K562 (cell line): ENCODE results near the gene TRAP1. TPM values are rescaled to one million over a fixed set of nuclear protein-coding genes. Genes with fewer than 3 reads are reported as not detected.

ENCODE experiments used
- ATAC-seq: fragments of 200-7000 bp; cut with Tn5 transposase; 3 replicates; pipeline ENCODE4 v1.9.1; 2020; ENCODE audit warnings: moderate library complexity
- BruUV-seq: library from RNA; stranded (reverse); fragments of 400-500 nt; replicated peaks from 2 replicates; lab custom pipeline; 2021; lab: Mats Ljungman, UMichigan
- CTCF ChIA-PET: fragments of 300-600 bp; formaldehyde crosslinking; extraction: SDS; loops from one replicate; lab custom pipeline; 2021; ENCODE audit warnings: low intra/inter-chr PET ratio; lab: Yijun Ruan, JAX
- POLR2A ChIA-PET: fragments of 300-600, 350-650 bp; sonication (Branson Sonifier 250); formaldehyde crosslinking; extraction: SDS; loops from one replicate; lab custom pipeline; 2021; ENCODE audit warnings: antibody characterized with exemption, inconsistent platforms; lab: Yijun Ruan, JAX
- DNase-seq, 4 experiments: peaks; one replicate each; pipeline versions ENCODE4 v3.0.0 to v3.0.0-alpha.2; 2011 to 2018; ENCODE audit warnings: low spot score in 3 of 4, mixed read lengths in 3 of 4; ENCODE audit errors: extremely low read depth in 1 of 4
- FAIRE-seq: peaks from 2 replicates; lab custom pipeline; 2011; peaks lifted over from hg19 to GRCh38; lab: Jason Lieb, UNC
- H2AFZ ChIP-seq: 2 replicates; pipeline ENCODE4 v1.6.0; 2011; ENCODE audit warnings: low read depth, low read length, control low read depth, inconsistent platforms
- H3K27ac ChIP-seq: fragments of 200-600 bp; 3 replicates; pipeline ENCODE4 v1.8.0; 2011; ENCODE audit warnings: low read depth, mild to moderate bottlenecking, control low read depth, inconsistent platforms, low read length, moderate library complexity, mixed read lengths; ENCODE audit errors: extremely low read depth
- H3K27me3 ChIP-seq, 2 experiments: fragments of 300-600 bp in 1 of 2; 2 replicates in 1 of 2; 3 replicates in 1 of 2; pipeline versions ENCODE4 v1.6.0 to v1.8.0; 2011; ENCODE audit warnings: inconsistent platforms in 2 of 2, low read length in 2 of 2, mild to moderate bottlenecking in 1 of 2, mixed read lengths in 1 of 2, moderate library complexity in 1 of 2; ENCODE audit not compliant: control insufficient read depth in 2 of 2, insufficient read depth in 2 of 2
- H3K36me3 ChIP-seq: fragments of 300-600 bp; 3 replicates; pipeline ENCODE4 v1.8.0; 2011; ENCODE audit warnings: mild to moderate bottlenecking, low read length, inconsistent platforms; ENCODE audit not compliant: control insufficient read depth, insufficient read depth
- H3K4me1 ChIP-seq, 2 experiments: fragments of 200-600 bp in 1 of 2; replicated peaks in 1 of 2; 2 replicates in 1 of 2; 3 replicates in 1 of 2; pipeline versions ENCODE4 v1.5.1 to v1.8.0; 2011; ENCODE audit warnings: inconsistent platforms in 2 of 2, low read length in 2 of 2, mild to moderate bottlenecking in 1 of 2, mixed read lengths in 1 of 2, moderate library complexity in 1 of 2; ENCODE audit not compliant: control insufficient read depth in 2 of 2, insufficient read depth in 2 of 2
- H3K4me2 ChIP-seq: 2 replicates; pipeline ENCODE4 v1.6.1; 2011; ENCODE audit warnings: low read length, control low read depth, inconsistent platforms, mixed read lengths; ENCODE audit not compliant: insufficient read depth
- H3K4me3 ChIP-seq: fragments of 200-600 bp; sonication (generic), shearing (Covaris generic); 2 replicates; pipeline ENCODE4 v1.5.1; 2016; ENCODE audit warnings: control low read depth, inconsistent platforms
- H3K79me2 ChIP-seq: fragments of 200-600 bp; 3 replicates; pipeline ENCODE4 v1.8.0; 2011; ENCODE audit warnings: low read length, inconsistent platforms; ENCODE audit not compliant: control insufficient read depth, insufficient read depth
- H3K9ac ChIP-seq, 2 experiments: 2 replicates each; pipeline versions ENCODE4 v1.6.0 to v1.6.1; 2011; ENCODE audit warnings: low read depth in 2 of 2, low read length in 2 of 2, control low read depth in 1 of 2, inconsistent platforms in 1 of 2, mild to moderate bottlenecking in 1 of 2, mixed read lengths in 1 of 2; ENCODE audit not compliant: insufficient read depth in 1 of 2
- H3K9me1 ChIP-seq: one replicate; pipeline ENCODE4 v1.6.0; 2011; ENCODE audit warnings: inconsistent platforms, mild to moderate bottlenecking, low read length, moderate library complexity; ENCODE audit not compliant: control insufficient read depth, insufficient read depth
- H3K9me3 ChIP-seq: replicated peaks from 2 replicates; pipeline ENCODE4 v1.5.1; 2011; ENCODE audit warnings: low read depth, low read length, inconsistent platforms; ENCODE audit not compliant: control insufficient read depth, insufficient read depth
- H4K20me1 ChIP-seq: replicated peaks from 2 replicates; pipeline ENCODE4 v1.6.1; 2011; ENCODE audit warnings: low read length, inconsistent platforms, mixed read lengths; ENCODE audit not compliant: control insufficient read depth, insufficient read depth
- CBX5 ChIP-seq: IDR thresholded peaks from 2 replicates; pipeline ENCODE4 v1.6.1; 2014; ENCODE audit warnings: low read depth, borderline replicate concordance
- CREB1 ChIP-seq, 2 experiments: sonication (generic) in 1 of 2; formaldehyde crosslinking in 1 of 2; IDR thresholded peaks; 2 replicates each; pipeline versions ENCODE4 v1.6.1 to v1.8.0; 2012 to 2022; ENCODE audit warnings: inconsistent platforms in 1 of 2, mild to moderate bottlenecking in 1 of 2, missing genetic modification reagents in 1 of 2, moderate library complexity in 1 of 2
- DMBX1 ChIP-seq: fragments of 250-450 bp; sonication (Bioruptor Pico); IDR thresholded peaks from 2 replicates; pipeline ENCODE4 v1.8.0; 2022; ENCODE audit warnings: inconsistent platforms, mild to moderate bottlenecking, moderate library complexity, borderline replicate concordance
- FOXA1 ChIP-seq: fragments of 450-650 bp; IDR thresholded peaks from 2 replicates; pipeline ENCODE4 v1.6.1; 2016; ENCODE audit warnings: mild to moderate bottlenecking, borderline replicate concordance
- FOXP1 ChIP-seq: sonication (generic); formaldehyde crosslinking; IDR thresholded peaks from 2 replicates; pipeline ENCODE4 v1.8.0; 2022; ENCODE audit warnings: mild to moderate bottlenecking, missing genetic modification reagents
- HLTF ChIP-seq: fragments of 450-650 bp; IDR thresholded peaks from 2 replicates; pipeline ENCODE4 v1.6.1; 2016
- HNRNPK ChIP-seq: fragments of 200-400 bp; formaldehyde crosslinking; IDR thresholded peaks from one replicate; pipeline ENCODE4 v1.6.1; 2018; ENCODE audit warnings: mild to moderate bottlenecking, low read depth, low read length; ENCODE audit not compliant: poor library complexity, severe bottlenecking
- ZFX ChIP-seq: sonication (generic); formaldehyde crosslinking; IDR thresholded peaks from 2 replicates; pipeline ENCODE4 v1.8.0; 2022; ENCODE audit warnings: mild to moderate bottlenecking, missing genetic modification reagents, moderate library complexity
- WGBS: fragments of 100-300 bp; shearing (Covaris generic); methylation state at CpG from one replicate; pipeline ENCODE4 v1.1.6; 2016; ENCODE audit warnings: low coverage, mixed read lengths; ENCODE audit not compliant: insufficient coverage; ENCODE audit errors: missing lambda C conversion rate; 5-methylcytosine and 5-hydroxymethylcytosine counted together
- in situ Hi-C: fragments of 300-500 bp; cut with MboI; formaldehyde crosslinking; loops from 4 replicates; pipeline ENCODE4 v1.15.0; 2018; ENCODE audit warnings: inconsistent platforms, mixed read lengths
- intact Hi-C: fragments of 100-400 bp; cut with micrococcal nuclease; formaldehyde crosslinking; loops from 2 replicates; pipeline ENCODE4 v1.14.2; 2022
- polyA plus RNA-seq, 8 experiments: library from polyadenylated mRNA; depleted of rRNA in 4 of 8; stranded (reverse) in 5 of 8; unstranded in 3 of 8; fragments of >200 nt; fragmentation: Nextera tagmentation in 2 of 8; fragmentation: Illumina TruSeq in 1 of 8; extraction: Ambion mirVana in 2 of 8; extraction: Trizol in 1 of 8; gene quantifications; 2 replicates each; pipeline versions ENCODE4 v1.2.1 to v1.2.3, GENCODE V29; 2011 to 2014; ENCODE audit warnings: inconsistent platforms in 1 of 8, missing spikeins in 1 of 8
- total RNA-seq, 7 experiments: library from RNA; depleted of rRNA in 6 of 7; stranded (reverse); fragments of >200 nt in 6 of 7; fragmentation: Illumina TruSeq in 2 of 7; extraction: Trizol in 2 of 7; gene quantifications; 2 replicates each; pipeline versions ENCODE4 v1.2.1 to v1.2.3, GENCODE V29; 2011 to 2021; ENCODE audit warnings: low replicate concordance in 1 of 7
- TF ChIP-seq, protein P1 (sequence below): fragments of 250-450 bp; sonication (Bioruptor Pico); IDR thresholded peaks from 2 replicates; pipeline ENCODE4 v1.8.0; 2021; ENCODE audit warnings: moderate library complexity, mild to moderate bottlenecking, inconsistent platforms
- TF ChIP-seq, protein P2 (sequence below): fragments of 250-450 bp; sonication (Bioruptor Pico); IDR thresholded peaks from 2 replicates; pipeline ENCODE4 v1.5.0; 2020; ENCODE audit warnings: mild to moderate bottlenecking

TRAP1 gene
- total and polyA plus RNA-seq, 9 of the 15 experiments (the other 6 are each of a cell fraction or from before 2014, with no cell fraction given) = 19.1 to 436 (median 301) TPM

DNA sequence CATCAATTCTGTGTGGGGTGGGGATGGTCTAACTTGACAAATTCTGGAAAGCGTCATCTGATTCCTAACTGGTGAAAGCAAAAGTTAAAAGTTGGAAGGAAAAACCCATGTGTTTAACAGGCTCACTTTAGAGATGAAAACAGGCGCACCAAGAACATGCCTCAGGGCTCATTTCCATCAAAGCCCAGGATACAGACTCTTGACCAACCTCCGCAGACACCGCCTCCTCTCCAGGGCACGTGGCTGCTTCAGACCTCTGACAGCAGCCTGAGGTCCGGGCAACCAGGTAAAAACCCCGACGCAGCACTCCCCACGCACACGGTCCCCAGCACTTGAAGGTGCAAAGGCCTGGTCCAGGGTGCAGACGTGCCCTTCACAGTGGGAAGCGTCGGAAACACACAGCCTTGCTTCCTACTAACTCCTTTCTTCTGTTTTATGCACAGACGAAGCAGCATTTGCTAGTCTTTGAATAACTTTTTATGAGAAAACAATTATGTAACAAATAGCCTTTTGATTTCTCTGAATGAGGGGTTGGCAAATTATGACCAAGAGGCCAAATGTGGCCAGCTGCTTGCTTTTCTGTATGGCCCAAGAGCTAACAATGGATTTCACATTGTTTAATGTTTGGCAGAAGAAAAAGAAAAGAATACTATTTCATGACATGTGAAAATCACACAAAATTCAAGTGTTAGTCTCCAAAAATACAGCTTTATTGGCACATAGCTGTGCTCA is 44.2 kb upstream of the TRAP1 start:
- H3K79me2 ChIP-seq = no peaks in the 10 kb centered on the region
- CTCF ChIA-PET = no interaction called here
- no peak overlapping the region for H3K4me2 ChIP-seq
- no peak for DNase-seq
- intact Hi-C loops = no loop called here
- H3K9me3 ChIP-seq = no peaks in the 10 kb centered on the region
- in situ Hi-C loops = no loop called here
- H3K9me1 ChIP-seq = no peaks in the 10 kb centered on the region
- H3K9ac ChIP-seq = no peak overlapping the region
- no peak overlapping the region for H3K4me3 ChIP-seq
- no peak overlapping the region for H3K27ac ChIP-seq
- H3K27me3 ChIP-seq = no peaks in the 10 kb centered on the region
- no TSS peak for BruUV-seq
- POLR2A ChIA-PET = no interaction called here
- 92% methylated on average over 10 of the region's 14 CpGs for WGBS
- H4K20me1 ChIP-seq = no peaks in the 10 kb centered on the region
- peak; percentile 37 for FAIRE-seq
- H3K4me1 ChIP-seq = no peaks in the 10 kb centered on the region
- H3K36me3 ChIP-seq = peaks cover 43% of the 10 kb centered on the region
- no peak overlapping the region for H2AFZ ChIP-seq
- ATAC-seq = no peak
- TF ChIP-seq CBX5 (no peak), FOXP1 (CRISPR knock-in tag) (no peak), ZFX (CRISPR knock-in tag) (no peak), HLTF (no peak), DMBX1 (CRISPR knock-in tag) (no peak), CREB1 (IDR thresholded peaks at IDR 0.05) (no peak), CREB1 (CRISPR knock-in tag; IDR thresholded peaks at IDR 0.05) (no peak), FOXA1 (no peak), HNRNPK (no peak)
- TF ChIP-seq, protein P1, sequence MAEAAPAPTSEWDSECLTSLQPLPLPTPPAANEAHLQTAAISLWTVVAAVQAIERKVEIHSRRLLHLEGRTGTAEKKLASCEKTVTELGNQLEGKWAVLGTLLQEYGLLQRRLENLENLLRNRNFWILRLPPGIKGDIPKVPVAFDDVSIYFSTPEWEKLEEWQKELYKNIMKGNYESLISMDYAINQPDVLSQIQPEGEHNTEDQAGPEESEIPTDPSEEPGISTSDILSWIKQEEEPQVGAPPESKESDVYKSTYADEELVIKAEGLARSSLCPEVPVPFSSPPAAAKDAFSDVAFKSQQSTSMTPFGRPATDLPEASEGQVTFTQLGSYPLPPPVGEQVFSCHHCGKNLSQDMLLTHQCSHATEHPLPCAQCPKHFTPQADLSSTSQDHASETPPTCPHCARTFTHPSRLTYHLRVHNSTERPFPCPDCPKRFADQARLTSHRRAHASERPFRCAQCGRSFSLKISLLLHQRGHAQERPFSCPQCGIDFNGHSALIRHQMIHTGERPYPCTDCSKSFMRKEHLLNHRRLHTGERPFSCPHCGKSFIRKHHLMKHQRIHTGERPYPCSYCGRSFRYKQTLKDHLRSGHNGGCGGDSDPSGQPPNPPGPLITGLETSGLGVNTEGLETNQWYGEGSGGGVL = no peak
- TF ChIP-seq, protein P2, sequence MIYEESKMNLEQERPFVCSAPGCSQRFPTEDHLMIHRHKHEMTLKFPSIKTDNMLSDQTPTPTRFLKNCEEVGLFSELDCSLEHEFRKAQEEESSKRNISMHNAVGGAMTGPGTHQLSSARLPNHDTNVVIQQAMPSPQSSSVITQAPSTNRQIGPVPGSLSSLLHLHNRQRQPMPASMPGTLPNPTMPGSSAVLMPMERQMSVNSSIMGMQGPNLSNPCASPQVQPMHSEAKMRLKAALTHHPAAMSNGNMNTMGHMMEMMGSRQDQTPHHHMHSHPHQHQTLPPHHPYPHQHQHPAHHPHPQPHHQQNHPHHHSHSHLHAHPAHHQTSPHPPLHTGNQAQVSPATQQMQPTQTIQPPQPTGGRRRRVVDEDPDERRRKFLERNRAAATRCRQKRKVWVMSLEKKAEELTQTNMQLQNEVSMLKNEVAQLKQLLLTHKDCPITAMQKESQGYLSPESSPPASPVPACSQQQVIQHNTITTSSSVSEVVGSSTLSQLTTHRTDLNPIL (CRISPR knock-in tag) = no peak
